Rectal smooth muscle tissue (tissue), 1 donor: ENCODE results near the gene PRSS27.

Source experiments
- H3K27ac ChIP-seq: one replicate; pipeline ENCODE4 v1.7.0; 2013; ENCODE audit warnings: low read depth, low read length, inconsistent platforms
- H3K27me3 ChIP-seq: one replicate; pipeline ENCODE4 v1.7.0; 2013; ENCODE audit warnings: low read length; ENCODE audit not compliant: control insufficient read depth, insufficient read depth
- H3K36me3 ChIP-seq: one replicate; pipeline ENCODE4 v1.7.0; 2013; ENCODE audit warnings: low read length; ENCODE audit not compliant: control insufficient read depth, insufficient read depth
- H3K4me1 ChIP-seq: one replicate; pipeline ENCODE4 v1.7.0; 2013; ENCODE audit warnings: low read length; ENCODE audit not compliant: control insufficient read depth, insufficient read depth
- H3K4me3 ChIP-seq: one replicate; pipeline ENCODE4 v1.7.0; 2013; ENCODE audit warnings: low read length
- H3K9ac ChIP-seq: one replicate; pipeline ENCODE4 v1.7.0; 2013; ENCODE audit warnings: low read length

Gene PRSS27

DNA sequence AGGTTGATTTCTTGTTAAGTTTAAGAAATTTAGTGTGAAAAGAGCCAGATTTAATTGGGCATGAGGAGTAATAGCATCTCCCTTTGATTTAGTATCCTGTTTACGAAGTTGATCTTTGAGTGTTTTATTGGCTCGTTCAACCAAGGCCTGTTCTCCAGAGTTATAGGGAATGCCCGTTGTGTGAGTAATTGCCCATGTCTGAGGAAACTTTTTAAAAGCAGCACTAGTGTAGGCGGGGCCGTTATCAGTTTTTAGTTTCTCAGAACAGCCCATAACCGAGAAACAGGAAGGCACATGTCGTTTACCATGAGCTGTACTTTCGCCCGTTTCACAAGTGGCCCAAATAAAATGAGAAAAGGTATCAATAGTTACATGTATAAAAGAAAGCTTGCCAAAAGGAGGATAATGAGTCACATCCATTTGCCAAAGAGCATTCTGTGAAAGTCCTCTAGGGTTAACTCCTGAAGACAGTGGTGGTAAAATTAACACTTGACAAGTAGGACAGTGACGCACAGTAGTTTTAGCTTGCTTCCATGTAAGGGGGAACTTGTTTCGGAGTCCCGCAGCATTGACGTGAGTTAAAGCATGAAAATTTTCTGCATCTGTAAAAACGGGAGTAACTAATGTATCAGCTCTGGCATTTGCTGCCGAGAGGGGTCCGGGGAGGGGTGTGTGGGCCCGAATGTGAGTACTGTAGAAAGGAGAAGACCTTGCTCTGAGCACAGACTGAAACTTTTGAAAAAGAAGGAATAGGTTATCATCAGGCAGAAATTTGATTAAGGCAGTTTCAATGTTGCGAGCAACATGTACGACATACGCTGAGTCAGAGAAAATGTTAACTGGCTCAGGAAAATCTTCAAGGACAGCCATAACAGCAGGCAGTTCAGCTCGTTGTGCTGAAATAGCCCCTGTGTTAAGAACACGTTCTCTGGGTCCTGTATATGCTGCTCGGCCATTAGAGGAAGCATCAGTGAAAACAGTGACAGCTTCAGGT, 56.2 kb downstream of the PRSS27 start:
- Histone ChIP-seq H3K9ac (no peak overlapping the region), H3K4me3 (no peak overlapping the region), H3K27ac (peak overlapping the region; percentile 33), H3K27me3 (no peaks in the 10 kb centered on the region), H3K4me1 (peaks cover 3% of the 10 kb centered on the region), H3K36me3 (no peaks in the 10 kb centered on the region)
